Panc1 (cell line): ENCODE results near the gene NXT1. TPM values are rescaled to one million over a fixed set of nuclear protein-coding genes. Genes with fewer than 3 reads are reported as not detected.

Experiments
- ATAC-seq: fragments of 200-7000 bp; cut with Tn5 transposase; 2 replicates; pipeline ENCODE4 v1.9.1; 2020; ENCODE audit warnings: mild to moderate bottlenecking, moderate library complexity
- BruUV-seq: library from RNA; stranded (reverse); fragments of 400-500 nt; replicated peaks from 2 replicates; lab custom pipeline; 2021; lab: Mats Ljungman, UMichigan
- CTCF ChIA-PET: fragments of 300-600 bp; sonication (Branson Sonifier 250); formaldehyde crosslinking; loops from one replicate; lab custom pipeline; 2022; ENCODE audit warnings: antibody characterized with exemption; lab: Charles Lee
- POLR2A ChIA-PET: fragments of 300-600 bp; sonication (Branson Sonifier 250); formaldehyde crosslinking; loops from one replicate; lab custom pipeline; 2022; ENCODE audit warnings: antibody characterized with exemption; lab: Charles Lee
- DNase-seq: peaks from one replicate; pipeline ENCODE4 v3.0.0-alpha.2; 2010; ENCODE audit warnings: low read depth, low spot score
- H3K27ac ChIP-seq: 2 replicates; pipeline ENCODE4 v1.5.1; 2011; ENCODE audit warnings: mild to moderate bottlenecking, low read length, inconsistent platforms
- H3K27me3 ChIP-seq: fragments of 200-500 bp; sonication (Bioruptor generic); 2 replicates; pipeline ENCODE4 v1.6.0; 2014; ENCODE audit warnings: low read length, inconsistent platforms; ENCODE audit not compliant: control insufficient read depth, insufficient read depth
- H3K36me3 ChIP-seq: fragments of 200-500 bp; sonication (Bioruptor generic); 2 replicates; pipeline ENCODE4 v1.5.1; 2014; ENCODE audit warnings: inconsistent platforms, mild to moderate bottlenecking, low read length, moderate library complexity; ENCODE audit not compliant: control insufficient read depth, insufficient read depth
- H3K4me1 ChIP-seq: 2 replicates; pipeline ENCODE4 v1.5.1; 2011; ENCODE audit warnings: inconsistent platforms, mild to moderate bottlenecking, low read length, moderate library complexity; ENCODE audit not compliant: control insufficient read depth, insufficient read depth
- H3K4me3 ChIP-seq, 2 experiments: 2 replicates each; pipeline ENCODE4 v1.5.1; 2011 to 2012; ENCODE audit warnings: low read depth in 2 of 2, low read length in 2 of 2, mild to moderate bottlenecking in 2 of 2, inconsistent platforms in 1 of 2, moderate library complexity in 1 of 2
- H3K9me3 ChIP-seq: fragments of 200-500 bp; sonication (Bioruptor generic); 2 replicates; pipeline ENCODE4 v1.5.1; 2014; ENCODE audit warnings: low read depth, mild to moderate bottlenecking, inconsistent platforms, low read length, moderate library complexity; ENCODE audit not compliant: control insufficient read depth, insufficient read depth
- CTCF ChIP-seq: fragments of 450-650 bp; IDR thresholded peaks from 2 replicates; pipeline ENCODE4 v1.5.1; 2017; ENCODE audit warnings: mild to moderate bottlenecking
- POLR2AphosphoS5 ChIP-seq: IDR thresholded peaks from 2 replicates; pipeline ENCODE4 v1.6.1; 2012; ENCODE audit warnings: mild to moderate bottlenecking, low read depth, low read length, moderate library complexity
- REST ChIP-seq, 2 experiments: IDR thresholded peaks; 2 replicates each; pipeline ENCODE4 v1.6.1; 2011 to 2012; ENCODE audit warnings: low read depth in 2 of 2, control low read depth in 1 of 2, low read length in 1 of 2, mild to moderate bottlenecking in 1 of 2, moderate library complexity in 1 of 2; ENCODE audit not compliant: insufficient read depth in 1 of 2
- SIN3A ChIP-seq: IDR thresholded peaks from 2 replicates; pipeline ENCODE4 v1.6.1; 2012; ENCODE audit warnings: low read depth, mild to moderate bottlenecking, low read length, moderate library complexity, borderline replicate concordance; ENCODE audit not compliant: insufficient read depth
- TCF7L2 ChIP-seq: IDR thresholded peaks from 2 replicates; pipeline ENCODE4 v1.6.1; 2011; ENCODE audit warnings: mild to moderate bottlenecking, low read depth, low read length, inconsistent platforms
- in situ Hi-C: cut with HindIII; loops from 2 replicates; pipeline ENCODE4 v1.10.0; 2016; ENCODE audit warnings: low sequenced_read_pairs, low pct_unique_long_range_greater_than_20kb
- intact Hi-C: fragments of 100-400 bp; cut with micrococcal nuclease; formaldehyde crosslinking; loops from one replicate; pipeline ENCODE4 v1.10.0; 2022; ENCODE audit not compliant: unreplicated experiment
- total RNA-seq: library from RNA; stranded (reverse); gene quantifications from one replicate; pipeline ENCODE4 v1.2.1, GENCODE V29; 2021; ENCODE audit not compliant: unreplicated experiment

Gene NXT1
- total RNA-seq, 1 experiment from 2014 or later: 31.3 TPM

- intact Hi-C loops: no loop called here
- Histone ChIP-seq H3K27me3 (no peaks in the 10 kb centered on the region), H3K36me3 (peaks cover 35% of the 10 kb centered on the region), H3K4me1 (peaks cover 12% of the 10 kb centered on the region), H3K27ac (no peak overlapping the region), H3K9me3 (no peaks in the 10 kb centered on the region), H3K4me3 (no peak overlapping the region)
- TF ChIP-seq TCF7L2 (no peak), REST (IDR thresholded peaks at IDR 0.05; ENCODE audit: insufficient read depth in 1 of 2, low read depth in 2 of 2, low read length in 1 of 2) (no peak), SIN3A (no peak), POLR2AphosphoS5 (no peak), CTCF (no peak)
- in situ Hi-C loops: no loop called here
- no TSS peak for BruUV-seq
- ATAC-seq (no peak), DNase-seq (no peak)
- ChIA-PET CTCF (no interaction called here), POLR2A (no interaction called here)
These were observed 20.9 kb downstream of the NXT1 start for GRCh38 chr20:23371496-23371895.

- in situ Hi-C loops: no loop called here
- no peak for ATAC-seq
- peaks cover 23% of the 10 kb centered on the region for H3K36me3 ChIP-seq
These were observed 23.9 kb downstream of the NXT1 start for GRCh38 chr20:23374441-23374840.

More at GRCh38 chr20:23374441-23374840, 23.9 kb downstream of the NXT1 start:
- Histone ChIP-seq H3K27ac (no peak overlapping the region), H3K27me3 (no peaks in the 10 kb centered on the region), H3K4me1 (no peaks in the 10 kb centered on the region), H3K4me3 (no peak overlapping the region), H3K9me3 (no peaks in the 10 kb centered on the region)
- intact Hi-C loops: no loop called here
- no TSS peak for BruUV-seq
- CTCF ChIA-PET: no interaction called here
- no peak for TF ChIP-seq TCF7L2
- TF ChIP-seq REST (IDR thresholded peaks at IDR 0.05; ENCODE audit: insufficient read depth in 1 of 2, low read depth in 2 of 2, low read length in 1 of 2): no peak
- no peak for TF ChIP-seq POLR2AphosphoS5
- no peak for TF ChIP-seq CTCF
- TF ChIP-seq SIN3A: no peak
- POLR2A ChIA-PET: no interaction called here
- DNase-seq: no peak
